ENCODE measurements around the gene COX6A2. TPM values are rescaled to one million over a fixed set of nuclear protein-coding genes. Genes with fewer than 3 reads are reported as not detected.

Gene COX6A2
- total and polyA plus RNA-seq, 4 donors: 0.84 to 36.7 (median 8.0) TPM; not detected in 1

- H3K9me3 ChIP-seq (ENCODE audit: control insufficient read depth in 4 of 4, low read length in 3 of 4): no peaks in the 10 kb centered on the region
- H3K4me1 ChIP-seq (ENCODE audit: control insufficient read depth in 4 of 4, insufficient read depth in 4 of 4, low read length in 3 of 4): peaks cover 5 to 23% (median 16%) of the 10 kb centered on the region in 4 donors
- no peak for TF ChIP-seq RXRA (IDR thresholded peaks at IDR 0.05)
- TF ChIP-seq FOXA1 (IDR thresholded peaks at IDR 0.05): no peak
- no peak for TF ChIP-seq TAF1 (conservative IDR thresholded peaks at IDR 0.05)
- TF ChIP-seq JUND (IDR thresholded peaks at IDR 0.05): no peak
- no peak for TF ChIP-seq EGR1 (IDR thresholded peaks at IDR 0.05; ENCODE audit: low read depth in 2 of 2)
- no peak for TF ChIP-seq FOXA2 (IDR thresholded peaks at IDR 0.05)
- no peak for TF ChIP-seq GABPA (IDR thresholded peaks at IDR 0.05 in 1 of 2, conservative IDR thresholded peaks at IDR 0.05 in 1 of 2)
- no peak for TF ChIP-seq NR2F2 (IDR thresholded peaks at IDR 0.05)
- no peak for TF ChIP-seq ZBTB33 (IDR thresholded peaks at IDR 0.05)
- no peak for TF ChIP-seq REST (IDR thresholded peaks at IDR 0.05)
- H3K9ac ChIP-seq (ENCODE audit: low read depth in 1 of 2, low read length in 2 of 2): peak within 1 kb of the TSS in 1 of 2 donors; percentile 47
- H3K4me3 ChIP-seq (ENCODE audit: low read depth in 1 of 3, low read length in 3 of 3): peak within 1 kb of the TSS in 2 of 3 donors; percentile 17 to 57
- H3K36me3 ChIP-seq (ENCODE audit: control insufficient read depth in 4 of 4, insufficient read depth in 3 of 4, low read depth in 1 of 4, low read length in 3 of 4): peaks cover 0 to 2% (median 0%) of the 10 kb centered on the region in 4 donors
- H3K27ac ChIP-seq (ENCODE audit: low read depth in 1 of 2, low read length in 2 of 2): peak within 1 kb of the TSS; percentile 61 to 82
- 5% methylated on average over 63 of the region's 63 CpGs for WGBS
- no peaks in the 10 kb centered on the region for H3K27me3 ChIP-seq (ENCODE audit: control insufficient read depth in 4 of 4, insufficient read depth in 4 of 4, low read length in 3 of 4)
- peak; percentile 52 for DNase-seq (ENCODE audit: low spot score)
Observed at GRCh38 chr16:31471875-31472708, 43.9 kb upstream of the COX6A2 start, which contains the start of gene TGFB1I1. TGFB1I1 (plus strand) TSS chr16:31472152; CDS start chr16:31472189, 37 bp downstream.

- no peak for DNase-seq (ENCODE audit: low spot score)
- Histone ChIP-seq H3K36me3 (ENCODE audit: control insufficient read depth in 4 of 4, insufficient read depth in 3 of 4, low read depth in 1 of 4, low read length in 3 of 4) (peaks cover 0 to 10% (median 1%) of the 10 kb centered on the region in 4 donors), H3K27ac (ENCODE audit: low read depth in 1 of 2, low read length in 2 of 2) (peak overlapping the region; percentile 46 to 55), H3K4me3 (ENCODE audit: low read depth in 1 of 3, low read length in 3 of 3) (peak overlapping the region in 1 of 3 donors; percentile 57), H3K9ac (ENCODE audit: low read depth in 1 of 2, low read length in 2 of 2) (peak overlapping the region in 1 of 2 donors; percentile 47), H3K4me1 (ENCODE audit: control insufficient read depth in 4 of 4, insufficient read depth in 4 of 4, low read length in 3 of 4) (peaks cover 5 to 18% (median 12%) of the 10 kb centered on the region in 4 donors), H3K27me3 (ENCODE audit: control insufficient read depth in 4 of 4, insufficient read depth in 4 of 4, low read length in 3 of 4) (no peaks in the 10 kb centered on the region), H3K9me3 (ENCODE audit: control insufficient read depth in 4 of 4, low read length in 3 of 4) (no peaks in the 10 kb centered on the region)
- 58% methylated on average over 15 of the region's 15 CpGs for WGBS
- TF ChIP-seq REST (IDR thresholded peaks at IDR 0.05) (no peak), FOXA2 (IDR thresholded peaks at IDR 0.05) (no peak), RXRA (IDR thresholded peaks at IDR 0.05) (no peak), YY1 (IDR thresholded peaks at IDR 0.05) (no peak), ATF3 (IDR thresholded peaks at IDR 0.05) (no peak), TAF1 (conservative IDR thresholded peaks at IDR 0.05) (no peak)
Observed at GRCh38 chr16:31471241-31471874, 43.2 kb upstream of the COX6A2 start.

Data from liver (tissue), 9 donors.